Karpas-422 (cell line): ENCODE results near the gene GNAL. TPM values are rescaled to one million over a fixed set of nuclear protein-coding genes. Genes with fewer than 3 reads are reported as not detected.
A peak's percentile ranks its signal among the peaks of the same experiment; 100 is the strongest.

ENCODE experiments used
- DNase-seq: peaks from one replicate; pipeline ENCODE4 v3.0.0-alpha.2; 2015
- H2AFZ ChIP-seq: fragments of 200-600 bp; sonication (generic); 2 replicates; pipeline ENCODE4 v1.6.1; 2014; ENCODE audit warnings: antibody characterized with exemption, low read length, mixed read lengths
- H3K27ac ChIP-seq: fragments of 200-600 bp; sonication (generic); 2 replicates; pipeline ENCODE4 v1.5.1; 2014; ENCODE audit warnings: mild to moderate bottlenecking, low read length, moderate library complexity
- H3K27me3 ChIP-seq: fragments of 200-600 bp; sonication (generic); 2 replicates; pipeline ENCODE4 v1.6.1; 2014; ENCODE audit warnings: low read length, mixed read lengths
- H3K36me3 ChIP-seq: fragments of 200-600 bp; sonication (generic); 2 replicates; pipeline ENCODE4 v1.6.1; 2014; ENCODE audit warnings: low read length, mixed read lengths; ENCODE audit not compliant: insufficient read depth
- H3K4me1 ChIP-seq: fragments of 200-600 bp; sonication (generic); 2 replicates; pipeline ENCODE4 v1.6.1; 2014; ENCODE audit warnings: mild to moderate bottlenecking, low read length, mixed read lengths
- H3K4me2 ChIP-seq: fragments of 200-600 bp; sonication (generic); 2 replicates; pipeline ENCODE4 v1.6.1; 2014; ENCODE audit warnings: low read length, low read depth, mild to moderate bottlenecking; ENCODE audit not compliant: poor library complexity, severe bottlenecking
- H3K4me3 ChIP-seq: fragments of 200-600 bp; sonication (generic); 2 replicates; pipeline ENCODE4 v1.5.1; 2014; ENCODE audit warnings: mild to moderate bottlenecking, antibody characterized with exemption, low read length, mixed read lengths
- H3K79me2 ChIP-seq: fragments of 200-600 bp; sonication (generic); 2 replicates; pipeline ENCODE4 v1.6.1; 2014; ENCODE audit warnings: mild to moderate bottlenecking, low read length, mixed read lengths
- H3K9ac ChIP-seq: fragments of 200-600 bp; sonication (generic); 2 replicates; pipeline ENCODE4 v1.6.0; 2014; ENCODE audit warnings: low read length
- H3K9me2 ChIP-seq: fragments of 200-600 bp; sonication (generic), shearing (Covaris generic); replicated peaks from 2 replicates; pipeline ENCODE4 v1.6.0; 2014; ENCODE audit warnings: mild to moderate bottlenecking, low read length, moderate library complexity; ENCODE audit not compliant: insufficient read depth
- H3K9me3 ChIP-seq: fragments of 300-700, 200-600 bp; sonication (generic); 2 replicates; pipeline ENCODE4 v1.6.1; 2014; ENCODE audit warnings: low read length, mixed read lengths
- H4K20me1 ChIP-seq: fragments of 200-600 bp; sonication (generic); 2 replicates; pipeline ENCODE4 v1.6.1; 2014; ENCODE audit warnings: mild to moderate bottlenecking, antibody characterized with exemption, low read length, low read depth; ENCODE audit not compliant: insufficient read depth
- total RNA-seq: library from RNA; depleted of rRNA; stranded (reverse); fragments of >200 nt; shearing (Covaris generic); gene quantifications from 2 replicates; pipeline ENCODE4 v1.2.3, GENCODE V29; 2014; ENCODE audit warnings: low replicate concordance

Gene GNAL
- total RNA-seq, 1 experiment from 2014 or later: not detected

GRCh38 chr18:11864471-11864870 is 175.4 kb downstream of the GNAL start:
- H3K9me3 ChIP-seq: no peaks in the 10 kb centered on the region
- no peak overlapping the region for H3K9ac ChIP-seq
- H3K27ac ChIP-seq: no peak overlapping the region
- peak; percentile 2 for DNase-seq
- no peak overlapping the region for H2AFZ ChIP-seq
- no peaks in the 10 kb centered on the region for H4K20me1 ChIP-seq
- no peaks in the 10 kb centered on the region for H3K9me2 ChIP-seq
- H3K79me2 ChIP-seq: no peaks in the 10 kb centered on the region
- H3K4me2 ChIP-seq: no peak overlapping the region
- no peaks in the 10 kb centered on the region for H3K27me3 ChIP-seq
- H3K36me3 ChIP-seq: no peaks in the 10 kb centered on the region
- peaks cover 4% of the 10 kb centered on the region; the same call in 1 of the 2 replicates for H3K4me1 ChIP-seq
- no peak overlapping the region for H3K4me3 ChIP-seq

GRCh38 chr18:11865071-11865470 is 176.0 kb downstream of the GNAL start:
- Histone ChIP-seq H3K9ac (no peak overlapping the region), H2AFZ (no peak overlapping the region), H3K4me2 (no peak overlapping the region), H3K4me1 (peaks cover 4% of the 10 kb centered on the region; the same call in 1 of the 2 replicates), H3K27me3 (no peaks in the 10 kb centered on the region), H3K4me3 (no peak overlapping the region), H3K9me2 (no peaks in the 10 kb centered on the region), H3K79me2 (no peaks in the 10 kb centered on the region), H3K27ac (no peak overlapping the region), H3K9me3 (no peaks in the 10 kb centered on the region), H3K36me3 (no peaks in the 10 kb centered on the region), H4K20me1 (no peaks in the 10 kb centered on the region)
- no peak for DNase-seq

GRCh38 chr18:11866329-11866728 is 177.3 kb downstream of the GNAL start:
- no peaks in the 10 kb centered on the region for H3K9me3 ChIP-seq
- H3K4me2 ChIP-seq: no peak overlapping the region
- no peaks in the 10 kb centered on the region for H3K36me3 ChIP-seq
- H3K27me3 ChIP-seq: no peaks in the 10 kb centered on the region
- no peak for DNase-seq
- no peak overlapping the region for H3K9ac ChIP-seq
- H3K9me2 ChIP-seq: no peaks in the 10 kb centered on the region
- H2AFZ ChIP-seq: no peak overlapping the region
- H3K4me1 ChIP-seq: peaks cover 4% of the 10 kb centered on the region; the same call in 1 of the 2 replicates
- no peak overlapping the region for H3K27ac ChIP-seq
- no peaks in the 10 kb centered on the region for H4K20me1 ChIP-seq
- H3K79me2 ChIP-seq: no peaks in the 10 kb centered on the region
- H3K4me3 ChIP-seq: no peak overlapping the region

- no peak overlapping the region for H3K27ac ChIP-seq
- H3K36me3 ChIP-seq: no peaks in the 10 kb centered on the region
- H3K27me3 ChIP-seq: no peaks in the 10 kb centered on the region
- H3K4me3 ChIP-seq: no peak overlapping the region
- no peak for DNase-seq
- no peak overlapping the region for H3K4me2 ChIP-seq
- H3K4me1 ChIP-seq: peaks cover 4% of the 10 kb centered on the region; the same call in 1 of the 2 replicates
- H2AFZ ChIP-seq: no peak overlapping the region
- no peaks in the 10 kb centered on the region for H4K20me1 ChIP-seq
- no peak overlapping the region for H3K9ac ChIP-seq
- H3K9me2 ChIP-seq: no peaks in the 10 kb centered on the region
- no peaks in the 10 kb centered on the region for H3K9me3 ChIP-seq
- H3K79me2 ChIP-seq: no peaks in the 10 kb centered on the region
These were observed 177.7 kb downstream of the GNAL start for GRCh38 chr18:11866764-11867163.

- Histone ChIP-seq H3K79me2 (no peaks in the 10 kb centered on the region), H2AFZ (no peak overlapping the region), H3K4me2 (no peak overlapping the region), H3K4me1 (peaks cover 4% of the 10 kb centered on the region; the same call in 1 of the 2 replicates), H3K27me3 (no peaks in the 10 kb centered on the region), H3K9ac (no peak overlapping the region), H3K27ac (no peak overlapping the region), H3K9me2 (no peaks in the 10 kb centered on the region), H3K9me3 (no peaks in the 10 kb centered on the region), H4K20me1 (no peaks in the 10 kb centered on the region), H3K36me3 (no peaks in the 10 kb centered on the region), H3K4me3 (no peak overlapping the region)
- no peak for DNase-seq
These were observed 179.2 kb downstream of the GNAL start for GRCh38 chr18:11868230-11868629.

- Histone ChIP-seq H3K4me3 (no peak overlapping the region), H3K27ac (no peak overlapping the region), H3K36me3 (no peaks in the 10 kb centered on the region), H3K9me2 (no peaks in the 10 kb centered on the region), H4K20me1 (no peaks in the 10 kb centered on the region), H3K4me2 (no peak overlapping the region), H3K27me3 (no peaks in the 10 kb centered on the region), H3K9me3 (no peaks in the 10 kb centered on the region), H2AFZ (no peak overlapping the region), H3K9ac (no peak overlapping the region), H3K79me2 (no peaks in the 10 kb centered on the region), H3K4me1 (peaks cover 4% of the 10 kb centered on the region; the same call in 1 of the 2 replicates)
- DNase-seq: no peak
These were observed 182.4 kb downstream of the GNAL start for GRCh38 chr18:11871501-11871900.

GRCh38 chr18:11872479-11873136 is 183.5 kb downstream of the GNAL start:
- Histone ChIP-seq H3K27me3 (no peaks in the 10 kb centered on the region), H3K9me2 (no peaks in the 10 kb centered on the region), H3K4me1 (peaks cover 4% of the 10 kb centered on the region; the same call in 1 of the 2 replicates), H3K4me2 (no peak overlapping the region), H3K9me3 (no peaks in the 10 kb centered on the region), H3K27ac (no peak overlapping the region), H3K79me2 (no peaks in the 10 kb centered on the region), H3K9ac (no peak overlapping the region), H3K4me3 (no peak overlapping the region), H4K20me1 (no peaks in the 10 kb centered on the region), H2AFZ (no peak overlapping the region), H3K36me3 (no peaks in the 10 kb centered on the region)
- DNase-seq: peak; percentile 60

GRCh38 chr18:11873670-11874340 is 184.7 kb downstream of the GNAL start:
- Histone ChIP-seq H3K4me2 (no peak overlapping the region), H3K9me2 (no peaks in the 10 kb centered on the region), H3K27me3 (no peaks in the 10 kb centered on the region)

More at GRCh38 chr18:11873670-11874340, 184.7 kb downstream of the GNAL start:
- no peaks in the 10 kb centered on the region for H3K4me1 ChIP-seq
- no peaks in the 10 kb centered on the region for H3K36me3 ChIP-seq
- no peaks in the 10 kb centered on the region for H3K79me2 ChIP-seq
- no peak overlapping the region for H2AFZ ChIP-seq
- H4K20me1 ChIP-seq: no peaks in the 10 kb centered on the region
- no peak for DNase-seq
- H3K9me3 ChIP-seq: no peaks in the 10 kb centered on the region
- no peak overlapping the region for H3K27ac ChIP-seq
- no peak overlapping the region for H3K4me3 ChIP-seq
- H3K9ac ChIP-seq: no peak overlapping the region
